HL-60 (cell line): ENCODE data around the gene MTHFD1L.
"Not testable (repeated sequence)": the region's sequence is repeated elsewhere in the genome, so short reads cannot be mapped to it uniquely, and the experiment has no call there.

Experiments used
- DNase-seq, 2 experiments: peaks; one replicate each; pipeline ENCODE4 v3.0.0-alpha.2; 2010 to 2020; ENCODE audit warnings: low read depth in 1 of 2, low spot score in 1 of 2
- H3K27ac ChIP-seq: fragments of 250-450 bp; sonication (Bioruptor Pico); replicated peaks from 2 replicates; pipeline ENCODE4 v1.5.1; 2020; ENCODE audit warnings: mild to moderate bottlenecking, moderate library complexity
- H3K27me3 ChIP-seq: fragments of 250-450 bp; sonication (Bioruptor Pico); 2 replicates; pipeline ENCODE4 v1.5.1; 2021; ENCODE audit warnings: mild to moderate bottlenecking, moderate library complexity; ENCODE audit not compliant: insufficient read depth, poor library complexity, severe bottlenecking
- H3K4me3 ChIP-seq: replicated peaks from 2 replicates; pipeline ENCODE4 v1.5.1; 2011; ENCODE audit warnings: mild to moderate bottlenecking, control low read depth, low read length; ENCODE audit not compliant: insufficient read depth
- CTCF ChIP-seq: IDR thresholded peaks from one replicate; pipeline ENCODE4 v1.5.1; 2011; ENCODE audit warnings: low read length, control low read depth, inconsistent platforms; ENCODE audit not compliant: insufficient read depth
- GABPA ChIP-seq: IDR thresholded peaks from 2 replicates; pipeline ENCODE4 v1.6.1; 2012; ENCODE audit warnings: low read depth
- POLR2AphosphoS5 ChIP-seq: IDR thresholded peaks from 2 replicates; pipeline ENCODE4 v1.6.1; 2012; ENCODE audit warnings: low read depth
- REST ChIP-seq: IDR thresholded peaks from 2 replicates; pipeline ENCODE4 v1.6.1; 2012; ENCODE audit warnings: low read depth; ENCODE audit not compliant: insufficient replicate concordance
- SPI1 ChIP-seq: IDR thresholded peaks from 2 replicates; pipeline ENCODE4 v1.6.1; 2012; ENCODE audit warnings: low read depth, mild to moderate bottlenecking, borderline replicate concordance

MTHFD1L gene

GRCh38 chr6:151032034-151032433, 166.5 kb downstream of the MTHFD1L start:
- Histone ChIP-seq H3K4me3 (no peak overlapping the region), H3K27me3 (no peaks in the 10 kb centered on the region), H3K27ac (no peak overlapping the region)
- no peak for DNase-seq
- TF ChIP-seq CTCF (no peak), SPI1 (no peak), POLR2AphosphoS5 (no peak), REST (no peak), GABPA (no peak)

GRCh38 chr6:151034825-151035781, 169.6 kb downstream of the MTHFD1L start:
- H3K4me3 ChIP-seq = no peak overlapping the region
- DNase-seq = no peak
- no peak for TF ChIP-seq REST
- no peak for TF ChIP-seq SPI1
- no peak for TF ChIP-seq CTCF
- no peak for TF ChIP-seq GABPA
- no peak for TF ChIP-seq POLR2AphosphoS5
- no peaks in the 10 kb centered on the region for H3K27me3 ChIP-seq
- H3K27ac ChIP-seq = no peak overlapping the region

- H3K27ac ChIP-seq = not testable (repeated sequence)
These were observed 170.8 kb downstream of the MTHFD1L start for GRCh38 chr6:151036211-151036721.

GRCh38 chr6:151036869-151037680, 171.6 kb downstream of the MTHFD1L start:
- DNase-seq = no peak
- H3K4me3 ChIP-seq = no peak overlapping the region
- H3K27me3 ChIP-seq = no peaks in the 10 kb centered on the region
- H3K27ac ChIP-seq = no peak overlapping the region
- TF ChIP-seq REST = no peak
- TF ChIP-seq POLR2AphosphoS5 = no peak
- TF ChIP-seq CTCF = no peak
- no peak for TF ChIP-seq GABPA
- TF ChIP-seq SPI1 = no peak

More at GRCh38 chr6:151036211-151036721, 170.8 kb downstream of the MTHFD1L start:
- H3K27me3 ChIP-seq, H3K4me3 ChIP-seq, DNase-seq: not testable (repeated sequence)
